HEK293 (cell line): ENCODE data around the gene KIAA0319L.

Source experiments
- KLF10 ChIP-seq: fragments of 450-650 bp; IDR thresholded peaks from 2 replicates; pipeline ENCODE4 v1.5.1; 2018; ENCODE audit warnings: missing biosample characterization, mild to moderate bottlenecking, missing genetic modification characterization
- TF ChIP-seq, protein P1 (sequence below): fragments of 450-650 bp; formaldehyde crosslinking; IDR thresholded peaks from 2 replicates; pipeline ENCODE4 v1.5.1; 2016; ENCODE audit warnings: missing biosample characterization, missing genetic modification characterization

DNA sequence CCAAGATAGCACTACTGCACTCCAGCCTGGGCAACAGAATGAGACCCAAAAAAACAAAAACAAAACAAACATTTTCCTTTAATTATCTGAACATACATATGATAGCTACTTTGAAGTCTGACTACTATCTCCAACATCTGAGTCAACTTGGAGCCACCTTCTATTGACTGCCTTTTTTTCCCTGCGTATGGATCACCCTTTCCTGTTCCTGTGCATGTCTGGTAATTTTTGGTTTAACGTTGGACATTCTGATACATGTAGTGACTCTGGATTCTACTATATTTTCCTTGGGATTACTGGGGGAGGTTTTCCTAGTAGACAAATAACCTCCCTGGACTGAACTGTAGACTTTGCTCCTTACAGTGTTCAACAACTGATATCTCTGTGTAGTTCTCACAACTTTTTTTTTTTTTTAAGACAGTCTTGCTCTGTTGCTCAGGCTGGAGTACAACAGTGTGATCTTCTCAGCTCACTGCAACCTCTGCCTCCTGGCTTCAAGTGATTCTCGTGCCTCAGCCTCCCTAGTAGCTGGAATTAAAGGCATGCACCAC, 70.3 kb downstream of the KIAA0319L start:
- TF ChIP-seq KLF10, result no peak
- TF ChIP-seq, protein P1, sequence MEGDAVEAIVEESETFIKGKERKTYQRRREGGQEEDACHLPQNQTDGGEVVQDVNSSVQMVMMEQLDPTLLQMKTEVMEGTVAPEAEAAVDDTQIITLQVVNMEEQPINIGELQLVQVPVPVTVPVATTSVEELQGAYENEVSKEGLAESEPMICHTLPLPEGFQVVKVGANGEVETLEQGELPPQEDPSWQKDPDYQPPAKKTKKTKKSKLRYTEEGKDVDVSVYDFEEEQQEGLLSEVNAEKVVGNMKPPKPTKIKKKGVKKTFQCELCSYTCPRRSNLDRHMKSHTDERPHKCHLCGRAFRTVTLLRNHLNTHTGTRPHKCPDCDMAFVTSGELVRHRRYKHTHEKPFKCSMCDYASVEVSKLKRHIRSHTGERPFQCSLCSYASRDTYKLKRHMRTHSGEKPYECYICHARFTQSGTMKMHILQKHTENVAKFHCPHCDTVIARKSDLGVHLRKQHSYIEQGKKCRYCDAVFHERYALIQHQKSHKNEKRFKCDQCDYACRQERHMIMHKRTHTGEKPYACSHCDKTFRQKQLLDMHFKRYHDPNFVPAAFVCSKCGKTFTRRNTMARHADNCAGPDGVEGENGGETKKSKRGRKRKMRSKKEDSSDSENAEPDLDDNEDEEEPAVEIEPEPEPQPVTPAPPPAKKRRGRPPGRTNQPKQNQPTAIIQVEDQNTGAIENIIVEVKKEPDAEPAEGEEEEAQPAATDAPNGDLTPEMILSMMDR (tag by site-specific recombination), result no peak
